ENCODE data around the gene COL8A2. TPM values are rescaled to one million over a fixed set of nuclear protein-coding genes. Genes with fewer than 3 reads are reported as not detected.

COL8A2 gene
- total and polyA plus RNA-seq, 2 donors (not counting 3 experiments of a cell fraction or from before 2014, with no cell fraction given) = 1.2 to 1.3 TPM

- Histone ChIP-seq H3K9me1 (replicated peaks; ENCODE audit: control insufficient read depth, extremely low read depth, insufficient read depth, low read length) (no peaks in the 10 kb centered on the region), H3K79me2 (ENCODE audit: control insufficient read depth, insufficient read depth, low read length) (peaks cover 22% of the 10 kb centered on the region), H3K4me1 (ENCODE audit: control insufficient read depth, extremely low read depth, insufficient read depth, low read length) (peaks cover 8% of the 10 kb centered on the region), H3K27me3 (ENCODE audit: control insufficient read depth in 2 of 2, insufficient read depth in 2 of 2, low read length in 2 of 2) (no peaks in the 10 kb centered on the region), H3K9ac (replicated peaks; ENCODE audit: extremely low read depth, insufficient read depth, low read length) (peak overlapping the region; percentile 73), H3K36me3 (ENCODE audit: control insufficient read depth in 2 of 2, extremely low read depth in 1 of 2, insufficient read depth in 2 of 2, low read length in 2 of 2) (peaks cover 14 to 34% of the 10 kb centered on the region in 2 experiments), H3K9me3 (replicated peaks; ENCODE audit: control insufficient read depth, insufficient read depth, low read length) (no peaks in the 10 kb centered on the region), H3K4me2 (ENCODE audit: insufficient read depth, low read length) (peak overlapping the region; percentile 86), H3K4me3 (replicated peaks in 1 of 3; ENCODE audit: insufficient read depth in 1 of 3, low read depth in 1 of 3, low read length in 3 of 3) (peak overlapping the region; percentile 68 to 96 (median 83)), H2AFZ (ENCODE audit: low read depth, low read length) (peak overlapping the region; percentile 66), H4K20me1 (replicated peaks; ENCODE audit: control insufficient read depth, extremely low read depth, insufficient read depth, low read length) (no peaks in the 10 kb centered on the region), H3K27ac (ENCODE audit: insufficient read depth, low read depth, low read length) (peak overlapping the region; percentile 35)
- ChIA-PET POLR2A (no interaction called here), CTCF (interaction anchor here (1.8 kb wide), 1 partner anchor 45 kb away, joined by 9 read pairs; no protein-coding TSS in a partner anchor)
- DNase-seq (ENCODE audit: low read depth, low spot score) (peak; percentile 66), FAIRE-seq (no peak)
- intact Hi-C loops (cut with micrococcal nuclease) = no loop called here
- TF ChIP-seq POLR2AphosphoS5 (IDR thresholded peaks at IDR 0.05; ENCODE audit: insufficient read depth, low read depth, low read length) = no peak
- no peak for TF ChIP-seq EZH2 (IDR thresholded peaks at IDR 0.05; ENCODE audit: borderline replicate concordance, low read depth, low read length, severe bottlenecking)
- TF ChIP-seq, protein P1, sequence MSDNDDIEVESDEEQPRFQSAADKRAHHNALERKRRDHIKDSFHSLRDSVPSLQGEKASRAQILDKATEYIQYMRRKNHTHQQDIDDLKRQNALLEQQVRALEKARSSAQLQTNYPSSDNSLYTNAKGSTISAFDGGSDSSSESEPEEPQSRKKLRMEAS (IDR thresholded peaks at IDR 0.05; ENCODE audit: insufficient read depth, insufficient read length) = peak; percentile 20
- TF ChIP-seq, protein P2, sequence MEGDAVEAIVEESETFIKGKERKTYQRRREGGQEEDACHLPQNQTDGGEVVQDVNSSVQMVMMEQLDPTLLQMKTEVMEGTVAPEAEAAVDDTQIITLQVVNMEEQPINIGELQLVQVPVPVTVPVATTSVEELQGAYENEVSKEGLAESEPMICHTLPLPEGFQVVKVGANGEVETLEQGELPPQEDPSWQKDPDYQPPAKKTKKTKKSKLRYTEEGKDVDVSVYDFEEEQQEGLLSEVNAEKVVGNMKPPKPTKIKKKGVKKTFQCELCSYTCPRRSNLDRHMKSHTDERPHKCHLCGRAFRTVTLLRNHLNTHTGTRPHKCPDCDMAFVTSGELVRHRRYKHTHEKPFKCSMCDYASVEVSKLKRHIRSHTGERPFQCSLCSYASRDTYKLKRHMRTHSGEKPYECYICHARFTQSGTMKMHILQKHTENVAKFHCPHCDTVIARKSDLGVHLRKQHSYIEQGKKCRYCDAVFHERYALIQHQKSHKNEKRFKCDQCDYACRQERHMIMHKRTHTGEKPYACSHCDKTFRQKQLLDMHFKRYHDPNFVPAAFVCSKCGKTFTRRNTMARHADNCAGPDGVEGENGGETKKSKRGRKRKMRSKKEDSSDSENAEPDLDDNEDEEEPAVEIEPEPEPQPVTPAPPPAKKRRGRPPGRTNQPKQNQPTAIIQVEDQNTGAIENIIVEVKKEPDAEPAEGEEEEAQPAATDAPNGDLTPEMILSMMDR (IDR thresholded peaks at IDR 0.05; ENCODE audit: extremely low read depth in 1 of 2, insufficient read depth in 1 of 2, low read depth in 1 of 2, low read length in 2 of 2) = no peak
- no peak for TF ChIP-seq MYC (IDR thresholded peaks at IDR 0.05; ENCODE audit: low read depth, low read length)
- BruUV-seq (replicated peaks) = TSS peak; percentile 68
- dilution Hi-C loops (cut with MboI; ENCODE audit: extremely low pct_ligation_motif_present, low sequenced_read_pairs) = no loop called here
Measured at GRCh38 chr1:36089393-36090121, 35.5 kb downstream of the COL8A2 start.

Measured in endothelial cell of umbilical vein (primary cell).